Sigmoid colon (tissue), 3 donors: Measurements from ENCODE around the gene NUP42.

Source experiments
- POLR2A ChIP-seq, 2 donors: fragments of 450-650 bp; IDR thresholded peaks; one replicate each; pipeline ENCODE4 v1.6.1; 2016; ENCODE audit warnings: antibody characterized with exemption in 2 of 2, mild to moderate bottlenecking in 2 of 2, moderate library complexity in 2 of 2
- TF ChIP-seq, protein P1 (sequence below), 4 experiments: fragments of 450-650 bp in 3 of 4; fragments of 200-600 bp in 1 of 4; IDR thresholded peaks; one replicate each; pipeline ENCODE4 v1.5.1; 2016 to 2019; ENCODE audit warnings: antibody characterized with exemption in 4 of 4, mild to moderate bottlenecking in 3 of 4, moderate library complexity in 2 of 4

DNA sequence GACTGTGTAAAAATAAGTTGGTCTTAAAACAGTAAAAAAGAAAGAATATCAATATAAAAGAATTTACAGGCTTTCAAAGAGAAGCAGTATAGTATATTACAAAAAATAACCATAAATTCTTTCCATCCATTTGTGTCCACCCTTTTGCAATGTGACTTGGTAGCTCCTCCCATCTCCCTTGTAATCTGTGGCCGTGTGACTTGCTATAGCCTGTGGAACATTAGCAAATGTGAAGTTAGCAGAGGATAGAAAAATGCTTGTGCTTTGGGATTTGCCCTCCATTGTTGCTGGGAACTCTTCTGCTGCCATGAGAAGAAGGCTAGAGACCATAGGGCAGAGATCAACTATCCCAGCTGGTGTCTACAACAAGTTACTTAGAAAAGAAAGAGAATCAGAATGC is 46.1 kb upstream of the NUP42 start:
- TF ChIP-seq, protein P1, sequence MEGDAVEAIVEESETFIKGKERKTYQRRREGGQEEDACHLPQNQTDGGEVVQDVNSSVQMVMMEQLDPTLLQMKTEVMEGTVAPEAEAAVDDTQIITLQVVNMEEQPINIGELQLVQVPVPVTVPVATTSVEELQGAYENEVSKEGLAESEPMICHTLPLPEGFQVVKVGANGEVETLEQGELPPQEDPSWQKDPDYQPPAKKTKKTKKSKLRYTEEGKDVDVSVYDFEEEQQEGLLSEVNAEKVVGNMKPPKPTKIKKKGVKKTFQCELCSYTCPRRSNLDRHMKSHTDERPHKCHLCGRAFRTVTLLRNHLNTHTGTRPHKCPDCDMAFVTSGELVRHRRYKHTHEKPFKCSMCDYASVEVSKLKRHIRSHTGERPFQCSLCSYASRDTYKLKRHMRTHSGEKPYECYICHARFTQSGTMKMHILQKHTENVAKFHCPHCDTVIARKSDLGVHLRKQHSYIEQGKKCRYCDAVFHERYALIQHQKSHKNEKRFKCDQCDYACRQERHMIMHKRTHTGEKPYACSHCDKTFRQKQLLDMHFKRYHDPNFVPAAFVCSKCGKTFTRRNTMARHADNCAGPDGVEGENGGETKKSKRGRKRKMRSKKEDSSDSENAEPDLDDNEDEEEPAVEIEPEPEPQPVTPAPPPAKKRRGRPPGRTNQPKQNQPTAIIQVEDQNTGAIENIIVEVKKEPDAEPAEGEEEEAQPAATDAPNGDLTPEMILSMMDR (IDR thresholded peaks at IDR 0.05): no peak
- TF ChIP-seq POLR2A (IDR thresholded peaks at IDR 0.05): no peak
